K562 (cell line): ENCODE data around the gene GPR108. TPM values are rescaled to one million over a fixed set of nuclear protein-coding genes. Genes with fewer than 3 reads are reported as not detected.

Experiments
- ATAC-seq: fragments of 200-7000 bp; cut with Tn5 transposase; 3 replicates; pipeline ENCODE4 v1.9.1; 2020; ENCODE audit warnings: moderate library complexity
- BruUV-seq: library from RNA; stranded (reverse); fragments of 400-500 nt; replicated peaks from 2 replicates; lab custom pipeline; 2021; lab: Mats Ljungman, UMichigan
- CTCF ChIA-PET: fragments of 300-600 bp; formaldehyde crosslinking; extraction: SDS; loops from one replicate; lab custom pipeline; 2021; ENCODE audit warnings: low intra/inter-chr PET ratio; lab: Yijun Ruan, JAX
- POLR2A ChIA-PET: fragments of 300-600, 350-650 bp; sonication (Branson Sonifier 250); formaldehyde crosslinking; extraction: SDS; loops from one replicate; lab custom pipeline; 2021; ENCODE audit warnings: antibody characterized with exemption, inconsistent platforms; lab: Yijun Ruan, JAX
- DNase-seq, 4 experiments: peaks; one replicate each; pipeline versions ENCODE4 v3.0.0 to v3.0.0-alpha.2; 2011 to 2018; ENCODE audit warnings: low spot score in 3 of 4, mixed read lengths in 3 of 4; ENCODE audit errors: extremely low read depth in 1 of 4
- FAIRE-seq: peaks from 2 replicates; lab custom pipeline; 2011; peaks lifted over from hg19 to GRCh38; lab: Jason Lieb, UNC
- H2AFZ ChIP-seq: 2 replicates; pipeline ENCODE4 v1.6.0; 2011; ENCODE audit warnings: low read depth, low read length, control low read depth, inconsistent platforms
- H3K27ac ChIP-seq: fragments of 200-600 bp; 3 replicates; pipeline ENCODE4 v1.8.0; 2011; ENCODE audit warnings: low read depth, mild to moderate bottlenecking, control low read depth, inconsistent platforms, low read length, moderate library complexity, mixed read lengths; ENCODE audit errors: extremely low read depth
- H3K27me3 ChIP-seq, 2 experiments: fragments of 300-600 bp in 1 of 2; 2 replicates in 1 of 2; 3 replicates in 1 of 2; pipeline versions ENCODE4 v1.6.0 to v1.8.0; 2011; ENCODE audit warnings: inconsistent platforms in 2 of 2, low read length in 2 of 2, mild to moderate bottlenecking in 1 of 2, mixed read lengths in 1 of 2, moderate library complexity in 1 of 2; ENCODE audit not compliant: control insufficient read depth in 2 of 2, insufficient read depth in 2 of 2
- H3K36me3 ChIP-seq: fragments of 300-600 bp; 3 replicates; pipeline ENCODE4 v1.8.0; 2011; ENCODE audit warnings: mild to moderate bottlenecking, low read length, inconsistent platforms; ENCODE audit not compliant: control insufficient read depth, insufficient read depth
- H3K4me1 ChIP-seq, 2 experiments: fragments of 200-600 bp in 1 of 2; replicated peaks in 1 of 2; 2 replicates in 1 of 2; 3 replicates in 1 of 2; pipeline versions ENCODE4 v1.5.1 to v1.8.0; 2011; ENCODE audit warnings: inconsistent platforms in 2 of 2, low read length in 2 of 2, mild to moderate bottlenecking in 1 of 2, mixed read lengths in 1 of 2, moderate library complexity in 1 of 2; ENCODE audit not compliant: control insufficient read depth in 2 of 2, insufficient read depth in 2 of 2
- H3K4me2 ChIP-seq: 2 replicates; pipeline ENCODE4 v1.6.1; 2011; ENCODE audit warnings: low read length, control low read depth, inconsistent platforms, mixed read lengths; ENCODE audit not compliant: insufficient read depth
- H3K4me3 ChIP-seq: fragments of 200-600 bp; sonication (generic), shearing (Covaris generic); 2 replicates; pipeline ENCODE4 v1.5.1; 2016; ENCODE audit warnings: control low read depth, inconsistent platforms
- H3K79me2 ChIP-seq: fragments of 200-600 bp; 3 replicates; pipeline ENCODE4 v1.8.0; 2011; ENCODE audit warnings: low read length, inconsistent platforms; ENCODE audit not compliant: control insufficient read depth, insufficient read depth
- H3K9ac ChIP-seq, 2 experiments: 2 replicates each; pipeline versions ENCODE4 v1.6.0 to v1.6.1; 2011; ENCODE audit warnings: low read depth in 2 of 2, low read length in 2 of 2, control low read depth in 1 of 2, inconsistent platforms in 1 of 2, mild to moderate bottlenecking in 1 of 2, mixed read lengths in 1 of 2; ENCODE audit not compliant: insufficient read depth in 1 of 2
- H3K9me1 ChIP-seq: one replicate; pipeline ENCODE4 v1.6.0; 2011; ENCODE audit warnings: inconsistent platforms, mild to moderate bottlenecking, low read length, moderate library complexity; ENCODE audit not compliant: control insufficient read depth, insufficient read depth
- H3K9me3 ChIP-seq: replicated peaks from 2 replicates; pipeline ENCODE4 v1.5.1; 2011; ENCODE audit warnings: low read depth, low read length, inconsistent platforms; ENCODE audit not compliant: control insufficient read depth, insufficient read depth
- H4K20me1 ChIP-seq: replicated peaks from 2 replicates; pipeline ENCODE4 v1.6.1; 2011; ENCODE audit warnings: low read length, inconsistent platforms, mixed read lengths; ENCODE audit not compliant: control insufficient read depth, insufficient read depth
- CXXC5 ChIP-seq: fragments of 250-450 bp; sonication (Bioruptor Pico); IDR thresholded peaks from 2 replicates; pipeline ENCODE4 v1.8.0; 2022; ENCODE audit warnings: inconsistent platforms, mild to moderate bottlenecking, moderate library complexity
- DACH1 ChIP-seq: fragments of 450-650 bp; IDR thresholded peaks from 2 replicates; pipeline ENCODE4 v1.6.1; 2018; ENCODE audit not compliant: partially characterized antibody
- FOXK1 ChIP-seq: sonication (generic); formaldehyde crosslinking; IDR thresholded peaks from 2 replicates; pipeline ENCODE4 v1.8.0; 2022; ENCODE audit warnings: missing genetic modification reagents, mild to moderate bottlenecking, borderline replicate concordance
- NCOA2 ChIP-seq, 2 experiments: fragments of 450-650 bp; IDR thresholded peaks; 2 replicates each; pipeline ENCODE4 v1.6.1; 2018; ENCODE audit warnings: mild to moderate bottlenecking in 2 of 2, moderate library complexity in 1 of 2; ENCODE audit not compliant: partially characterized antibody in 2 of 2
- RBBP5 ChIP-seq: fragments of 200-600 bp; sonication (generic); IDR thresholded peaks from 2 replicates; pipeline ENCODE4 v1.6.1; 2012; ENCODE audit warnings: borderline replicate concordance, mild to moderate bottlenecking, low read length, control low read depth, inconsistent platforms; ENCODE audit not compliant: insufficient read depth, poor library complexity, severe bottlenecking
- TGIF2 ChIP-seq: sonication (generic); formaldehyde crosslinking; IDR thresholded peaks from 2 replicates; pipeline ENCODE4 v1.8.1; 2022; ENCODE audit warnings: mild to moderate bottlenecking, missing genetic modification reagents, moderate library complexity
- ZKSCAN8 ChIP-seq: fragments of 200-800 bp; sonication (Bioruptor generic); IDR thresholded peaks from 2 replicates; pipeline ENCODE4 v1.6.1; 2016; ENCODE audit warnings: missing genetic modification characterization, missing compliant biosample characterization
- WGBS: fragments of 100-300 bp; shearing (Covaris generic); methylation state at CpG from one replicate; pipeline ENCODE4 v1.1.6; 2016; ENCODE audit warnings: low coverage, mixed read lengths; ENCODE audit not compliant: insufficient coverage; ENCODE audit errors: missing lambda C conversion rate; 5-methylcytosine and 5-hydroxymethylcytosine counted together
- in situ Hi-C: fragments of 300-500 bp; cut with MboI; formaldehyde crosslinking; loops from 4 replicates; pipeline ENCODE4 v1.15.0; 2018; ENCODE audit warnings: inconsistent platforms, mixed read lengths
- intact Hi-C: fragments of 100-400 bp; cut with micrococcal nuclease; formaldehyde crosslinking; loops from 2 replicates; pipeline ENCODE4 v1.14.2; 2022
- polyA plus RNA-seq, 8 experiments: library from polyadenylated mRNA; depleted of rRNA in 4 of 8; stranded (reverse) in 5 of 8; unstranded in 3 of 8; fragments of >200 nt; fragmentation: Nextera tagmentation in 2 of 8; fragmentation: Illumina TruSeq in 1 of 8; extraction: Ambion mirVana in 2 of 8; extraction: Trizol in 1 of 8; gene quantifications; 2 replicates each; pipeline versions ENCODE4 v1.2.1 to v1.2.3, GENCODE V29; 2011 to 2014; ENCODE audit warnings: inconsistent platforms in 1 of 8, missing spikeins in 1 of 8
- total RNA-seq, 7 experiments: library from RNA; depleted of rRNA in 6 of 7; stranded (reverse); fragments of >200 nt in 6 of 7; fragmentation: Illumina TruSeq in 2 of 7; extraction: Trizol in 2 of 7; gene quantifications; 2 replicates each; pipeline versions ENCODE4 v1.2.1 to v1.2.3, GENCODE V29; 2011 to 2021; ENCODE audit warnings: low replicate concordance in 1 of 7
- TF ChIP-seq, protein P1 (sequence below): sonication (generic); formaldehyde crosslinking; IDR thresholded peaks from 2 replicates; pipeline ENCODE4 v1.8.0; 2023; ENCODE audit warnings: missing genetic modification reagents, mild to moderate bottlenecking, borderline replicate concordance

GPR108 gene
- total and polyA plus RNA-seq, 9 of the 15 experiments (the other 6 are each of a cell fraction or from before 2014, with no cell fraction given), result 2.4 to 33.2 (median 24.4) TPM

DNA sequence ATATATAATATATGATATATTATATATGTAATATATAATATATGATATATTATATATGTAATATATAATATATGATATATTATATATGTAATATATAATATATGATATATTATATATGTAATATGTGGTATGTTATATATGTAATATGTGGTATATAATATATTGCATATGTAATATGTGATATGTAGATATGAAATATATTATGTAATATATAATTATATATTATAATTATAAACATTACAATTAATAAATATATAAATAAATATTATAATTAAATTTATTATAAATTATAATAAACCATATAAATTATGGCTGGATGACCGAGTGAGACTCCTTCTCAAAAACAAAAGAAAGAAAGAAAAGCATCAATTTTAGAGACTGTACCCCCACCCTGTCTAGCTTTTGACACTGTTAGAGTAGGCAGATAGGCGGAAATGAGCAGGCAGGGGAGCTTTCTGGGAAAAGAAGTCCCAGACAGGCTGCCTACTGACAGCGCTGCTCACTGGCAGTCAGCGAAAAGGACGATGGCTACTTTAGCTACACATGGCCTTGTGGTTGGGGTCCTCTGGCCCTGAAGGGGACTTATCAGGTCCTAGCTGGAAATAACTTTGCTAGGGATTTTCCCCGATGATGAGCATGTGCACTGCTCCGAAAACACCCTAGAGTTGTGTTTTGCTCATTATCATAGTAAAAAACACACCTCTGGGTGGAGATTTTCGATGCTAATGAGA lies 36.6 kb downstream of the GPR108 start:
- 22% methylated on average over 8 of the region's 8 CpGs for WGBS
- POLR2A ChIA-PET, result interaction anchor here (0.6 to 0.7 kb wide), 2 partner anchors 9 to 999 kb away, joined by 3 read pairs; no protein-coding TSS in a partner anchor

DNA sequence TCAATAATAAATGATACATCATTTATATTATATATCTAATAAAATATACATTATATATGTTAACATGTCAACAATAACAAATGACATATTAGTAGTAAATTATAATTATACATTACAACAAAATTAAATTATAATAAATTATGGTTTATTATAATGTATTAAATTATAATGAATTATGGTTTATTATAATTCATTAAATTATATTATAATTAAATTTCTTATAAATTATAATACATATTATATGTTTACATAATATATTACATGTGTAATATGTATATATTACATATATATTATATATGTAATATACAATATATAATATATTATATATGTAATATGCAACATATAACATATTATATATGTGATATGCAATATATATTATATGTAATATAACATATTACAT lies 37.4 kb downstream of the GPR108 start:
- in situ Hi-C loops (no loop called here), intact Hi-C loops (no loop called here)
- Histone ChIP-seq H3K79me2 (no peaks in the 10 kb centered on the region), H2AFZ (no peak overlapping the region), H3K27ac (no peak overlapping the region), H3K9me3 (no peaks in the 10 kb centered on the region), H3K27me3 (peaks cover 12 to 20% of the 10 kb centered on the region in 2 experiments; a peak in 3 of 5 replicates), H4K20me1 (no peaks in the 10 kb centered on the region), H3K36me3 (no peaks in the 10 kb centered on the region), H3K4me3 (no peak overlapping the region), H3K4me2 (no peak overlapping the region), H3K9ac (no peak overlapping the region), H3K4me1 (peaks cover 6 to 7% of the 10 kb centered on the region in 2 experiments; a peak in 2 of 5 replicates), H3K9me1 (no peaks in the 10 kb centered on the region)
- BruUV-seq, result no TSS peak
- FAIRE-seq (no peak), ATAC-seq (no peak), DNase-seq (no peak)
- ChIA-PET POLR2A (no interaction called here), CTCF (no interaction called here)
- no peak for TF ChIP-seq DACH1
- TF ChIP-seq FOXK1, result no peak
- TF ChIP-seq NCOA2 (IDR thresholded peaks at IDR 0.05; ENCODE audit: partially characterized antibody in 2 of 2), result peak in 1 of 2 experiments; percentile 96
- TF ChIP-seq, protein P1, sequence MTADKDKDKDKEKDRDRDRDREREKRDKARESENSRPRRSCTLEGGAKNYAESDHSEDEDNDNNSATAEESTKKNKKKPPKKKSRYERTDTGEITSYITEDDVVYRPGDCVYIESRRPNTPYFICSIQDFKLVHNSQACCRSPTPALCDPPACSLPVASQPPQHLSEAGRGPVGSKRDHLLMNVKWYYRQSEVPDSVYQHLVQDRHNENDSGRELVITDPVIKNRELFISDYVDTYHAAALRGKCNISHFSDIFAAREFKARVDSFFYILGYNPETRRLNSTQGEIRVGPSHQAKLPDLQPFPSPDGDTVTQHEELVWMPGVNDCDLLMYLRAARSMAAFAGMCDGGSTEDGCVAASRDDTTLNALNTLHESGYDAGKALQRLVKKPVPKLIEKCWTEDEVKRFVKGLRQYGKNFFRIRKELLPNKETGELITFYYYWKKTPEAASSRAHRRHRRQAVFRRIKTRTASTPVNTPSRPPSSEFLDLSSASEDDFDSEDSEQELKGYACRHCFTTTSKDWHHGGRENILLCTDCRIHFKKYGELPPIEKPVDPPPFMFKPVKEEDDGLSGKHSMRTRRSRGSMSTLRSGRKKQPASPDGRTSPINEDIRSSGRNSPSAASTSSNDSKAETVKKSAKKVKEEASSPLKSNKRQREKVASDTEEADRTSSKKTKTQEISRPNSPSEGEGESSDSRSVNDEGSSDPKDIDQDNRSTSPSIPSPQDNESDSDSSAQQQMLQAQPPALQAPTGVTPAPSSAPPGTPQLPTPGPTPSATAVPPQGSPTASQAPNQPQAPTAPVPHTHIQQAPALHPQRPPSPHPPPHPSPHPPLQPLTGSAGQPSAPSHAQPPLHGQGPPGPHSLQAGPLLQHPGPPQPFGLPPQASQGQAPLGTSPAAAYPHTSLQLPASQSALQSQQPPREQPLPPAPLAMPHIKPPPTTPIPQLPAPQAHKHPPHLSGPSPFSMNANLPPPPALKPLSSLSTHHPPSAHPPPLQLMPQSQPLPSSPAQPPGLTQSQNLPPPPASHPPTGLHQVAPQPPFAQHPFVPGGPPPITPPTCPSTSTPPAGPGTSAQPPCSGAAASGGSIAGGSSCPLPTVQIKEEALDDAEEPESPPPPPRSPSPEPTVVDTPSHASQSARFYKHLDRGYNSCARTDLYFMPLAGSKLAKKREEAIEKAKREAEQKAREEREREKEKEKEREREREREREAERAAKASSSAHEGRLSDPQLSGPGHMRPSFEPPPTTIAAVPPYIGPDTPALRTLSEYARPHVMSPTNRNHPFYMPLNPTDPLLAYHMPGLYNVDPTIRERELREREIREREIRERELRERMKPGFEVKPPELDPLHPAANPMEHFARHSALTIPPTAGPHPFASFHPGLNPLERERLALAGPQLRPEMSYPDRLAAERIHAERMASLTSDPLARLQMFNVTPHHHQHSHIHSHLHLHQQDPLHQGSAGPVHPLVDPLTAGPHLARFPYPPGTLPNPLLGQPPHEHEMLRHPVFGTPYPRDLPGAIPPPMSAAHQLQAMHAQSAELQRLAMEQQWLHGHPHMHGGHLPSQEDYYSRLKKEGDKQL (CRISPR knock-in tag), result no peak
- TF ChIP-seq ZKSCAN8 (CRISPR knock-in tag), result no peak
- TF ChIP-seq RBBP5, result no peak

More for the DNA sequence above, 36.6 kb downstream of the GPR108 start:
- in situ Hi-C loops, result no loop called here
- no peak overlapping the region for H3K4me3 ChIP-seq
- no peaks in the 10 kb centered on the region for H3K9me3 ChIP-seq
- H3K9me1 ChIP-seq, result no peaks in the 10 kb centered on the region
- no peak for DNase-seq
- CTCF ChIA-PET, result no interaction called here
- no peaks in the 10 kb centered on the region for H4K20me1 ChIP-seq
- no peak overlapping the region for H3K4me2 ChIP-seq
- FAIRE-seq, result peak; percentile 11
- H3K79me2 ChIP-seq, result no peaks in the 10 kb centered on the region
- H2AFZ ChIP-seq, result peak overlapping the region; percentile 18
- H3K27ac ChIP-seq, result no peak overlapping the region
- H3K36me3 ChIP-seq, result no peaks in the 10 kb centered on the region
- TF ChIP-seq CXXC5 (CRISPR knock-in tag) (no peak), NCOA2 (IDR thresholded peaks at IDR 0.05; ENCODE audit: partially characterized antibody in 2 of 2) (peak in 1 of 2 experiments; percentile 91), TGIF2 (no peak)
- no peak; the same call in 2 of the 3 replicates for ATAC-seq
- H3K9ac ChIP-seq, result 0 out of 4 replicates have a peak overlapping the region, but pooled peaks of 1 of the 2 experiments have one; percentile 0
- H3K4me1 ChIP-seq, result peaks cover 6 to 7% of the 10 kb centered on the region in 2 experiments; a peak in 2 of 5 replicates
- BruUV-seq, result no TSS peak
- intact Hi-C loops, result no loop called here
- peaks cover 13 to 20% of the 10 kb centered on the region in 2 experiments; a peak in 3 of 5 replicates for H3K27me3 ChIP-seq
